PFSK-1 (cell line): Measurements from ENCODE around the gene ZFPM1.

ENCODE experiments used
- FOXP2 ChIP-seq: optimal IDR thresholded peaks from 2 replicates; pipeline ENCODE3; 2011; ENCODE audit warnings: borderline replicate concordance, control low read depth, inconsistent platforms; ENCODE audit not compliant: insufficient read depth; ENCODE audit errors: extremely low read length, extremely low read depth
- POLR2AphosphoS5 ChIP-seq: IDR thresholded peaks from 2 replicates; pipeline ENCODE4 v1.6.1; 2012; ENCODE audit warnings: low read depth, mild to moderate bottlenecking, control low read depth, low read length, moderate library complexity
- SIN3A ChIP-seq: IDR thresholded peaks from 2 replicates; pipeline ENCODE4 v1.6.1; 2012; ENCODE audit warnings: mild to moderate bottlenecking, low read length, moderate library complexity, borderline replicate concordance; ENCODE audit not compliant: insufficient read depth
- TAF1 ChIP-seq: IDR thresholded peaks from 2 replicates; pipeline ENCODE4 v1.6.1; 2012; ENCODE audit warnings: low read length, control low read depth, borderline replicate concordance; ENCODE audit not compliant: insufficient read depth
- TF ChIP-seq, protein P1 (sequence below), 2 experiments: IDR thresholded peaks; 2 replicates each; pipeline versions ENCODE4 v1.6.1 to v1.8.0; 2011 to 2012; ENCODE audit warnings: low read depth in 2 of 2, low read length in 2 of 2, control low read depth in 1 of 2, inconsistent platforms in 1 of 2, mild to moderate bottlenecking in 1 of 2, moderate library complexity in 1 of 2; ENCODE audit not compliant: insufficient read depth in 1 of 2

DNA sequence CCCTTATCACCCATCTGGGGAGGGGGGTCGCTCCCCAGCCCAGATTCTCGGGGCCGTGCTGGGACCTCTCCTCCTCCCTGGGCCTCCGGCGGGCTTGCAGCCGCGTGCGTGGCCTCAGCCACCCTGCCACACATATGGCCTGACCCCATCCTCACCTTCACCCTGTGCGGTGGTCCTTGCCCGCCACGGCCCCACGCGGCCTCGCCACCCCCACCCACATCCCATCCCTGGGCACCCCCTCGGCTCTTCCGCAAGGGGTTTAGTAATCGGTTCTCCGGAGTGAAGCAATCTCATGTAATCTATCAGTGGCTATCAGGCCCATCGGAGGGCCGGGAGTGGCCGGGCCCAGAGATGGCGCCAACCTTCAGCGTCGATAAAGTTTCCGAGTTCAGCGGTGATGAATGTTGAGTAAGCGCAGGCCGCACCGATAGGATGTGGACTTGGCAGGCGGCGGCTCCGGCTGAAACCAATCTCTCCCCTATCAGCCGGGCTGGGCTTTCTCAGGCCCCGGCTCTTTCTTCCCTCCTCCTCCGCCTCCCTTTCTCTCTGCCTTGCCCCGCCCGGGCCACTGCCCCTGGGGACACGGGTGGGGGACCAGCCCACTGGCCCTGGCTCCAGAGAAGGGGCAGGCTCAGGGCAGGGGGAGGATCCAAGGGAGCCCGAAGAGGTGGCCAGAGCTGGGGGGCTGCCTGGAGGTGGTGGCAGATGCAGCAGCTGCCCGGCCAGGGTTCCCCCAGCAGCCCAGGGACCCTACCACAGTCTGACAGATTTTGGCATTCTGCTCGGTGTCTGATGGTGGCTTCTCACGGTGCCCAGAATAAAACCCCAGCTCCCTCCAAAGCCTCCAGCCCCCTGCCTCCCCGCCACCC, 20.8 kb downstream of the ZFPM1 start:
- no peak for TF ChIP-seq POLR2AphosphoS5
- TF ChIP-seq, protein P1, sequence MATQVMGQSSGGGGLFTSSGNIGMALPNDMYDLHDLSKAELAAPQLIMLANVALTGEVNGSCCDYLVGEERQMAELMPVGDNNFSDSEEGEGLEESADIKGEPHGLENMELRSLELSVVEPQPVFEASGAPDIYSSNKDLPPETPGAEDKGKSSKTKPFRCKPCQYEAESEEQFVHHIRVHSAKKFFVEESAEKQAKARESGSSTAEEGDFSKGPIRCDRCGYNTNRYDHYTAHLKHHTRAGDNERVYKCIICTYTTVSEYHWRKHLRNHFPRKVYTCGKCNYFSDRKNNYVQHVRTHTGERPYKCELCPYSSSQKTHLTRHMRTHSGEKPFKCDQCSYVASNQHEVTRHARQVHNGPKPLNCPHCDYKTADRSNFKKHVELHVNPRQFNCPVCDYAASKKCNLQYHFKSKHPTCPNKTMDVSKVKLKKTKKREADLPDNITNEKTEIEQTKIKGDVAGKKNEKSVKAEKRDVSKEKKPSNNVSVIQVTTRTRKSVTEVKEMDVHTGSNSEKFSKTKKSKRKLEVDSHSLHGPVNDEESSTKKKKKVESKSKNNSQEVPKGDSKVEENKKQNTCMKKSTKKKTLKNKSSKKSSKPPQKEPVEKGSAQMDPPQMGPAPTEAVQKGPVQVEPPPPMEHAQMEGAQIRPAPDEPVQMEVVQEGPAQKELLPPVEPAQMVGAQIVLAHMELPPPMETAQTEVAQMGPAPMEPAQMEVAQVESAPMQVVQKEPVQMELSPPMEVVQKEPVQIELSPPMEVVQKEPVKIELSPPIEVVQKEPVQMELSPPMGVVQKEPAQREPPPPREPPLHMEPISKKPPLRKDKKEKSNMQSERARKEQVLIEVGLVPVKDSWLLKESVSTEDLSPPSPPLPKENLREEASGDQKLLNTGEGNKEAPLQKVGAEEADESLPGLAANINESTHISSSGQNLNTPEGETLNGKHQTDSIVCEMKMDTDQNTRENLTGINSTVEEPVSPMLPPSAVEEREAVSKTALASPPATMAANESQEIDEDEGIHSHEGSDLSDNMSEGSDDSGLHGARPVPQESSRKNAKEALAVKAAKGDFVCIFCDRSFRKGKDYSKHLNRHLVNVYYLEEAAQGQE (IDR thresholded peaks at IDR 0.05; ENCODE audit: insufficient read depth in 1 of 2, low read depth in 2 of 2, low read length in 2 of 2), result no peak
- no peak for TF ChIP-seq SIN3A
- TF ChIP-seq FOXP2, result no peak
- TF ChIP-seq TAF1, result no peak
